ENCODE measurements around the gene PYDC2.

The PYDC2 gene

DNA sequence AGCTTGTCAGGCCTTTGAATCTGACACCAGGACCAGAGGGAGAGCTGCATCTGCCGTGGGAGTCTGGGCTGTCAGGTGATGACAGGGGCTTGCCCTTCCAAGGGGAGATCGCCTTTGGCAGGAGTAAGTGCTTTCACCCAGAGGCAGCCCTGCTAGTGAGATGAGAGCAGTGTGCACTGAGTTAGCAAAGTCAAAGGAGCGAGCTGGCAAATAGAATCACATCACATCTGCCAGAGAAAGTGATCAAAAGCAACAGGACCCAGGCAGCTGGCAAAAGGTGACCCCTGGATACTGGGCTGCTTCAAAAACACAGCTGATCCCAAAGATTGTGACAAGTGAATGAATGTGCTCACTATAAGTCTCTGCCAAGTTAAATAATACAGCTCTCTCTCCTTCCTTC, 36.1 kb upstream of the PYDC2 start:
- no peak for TF ChIP-seq EZH2 (optimal IDR thresholded peaks at IDR 0.05; ENCODE audit: low read depth, low read length)
- TF ChIP-seq, protein P1, sequence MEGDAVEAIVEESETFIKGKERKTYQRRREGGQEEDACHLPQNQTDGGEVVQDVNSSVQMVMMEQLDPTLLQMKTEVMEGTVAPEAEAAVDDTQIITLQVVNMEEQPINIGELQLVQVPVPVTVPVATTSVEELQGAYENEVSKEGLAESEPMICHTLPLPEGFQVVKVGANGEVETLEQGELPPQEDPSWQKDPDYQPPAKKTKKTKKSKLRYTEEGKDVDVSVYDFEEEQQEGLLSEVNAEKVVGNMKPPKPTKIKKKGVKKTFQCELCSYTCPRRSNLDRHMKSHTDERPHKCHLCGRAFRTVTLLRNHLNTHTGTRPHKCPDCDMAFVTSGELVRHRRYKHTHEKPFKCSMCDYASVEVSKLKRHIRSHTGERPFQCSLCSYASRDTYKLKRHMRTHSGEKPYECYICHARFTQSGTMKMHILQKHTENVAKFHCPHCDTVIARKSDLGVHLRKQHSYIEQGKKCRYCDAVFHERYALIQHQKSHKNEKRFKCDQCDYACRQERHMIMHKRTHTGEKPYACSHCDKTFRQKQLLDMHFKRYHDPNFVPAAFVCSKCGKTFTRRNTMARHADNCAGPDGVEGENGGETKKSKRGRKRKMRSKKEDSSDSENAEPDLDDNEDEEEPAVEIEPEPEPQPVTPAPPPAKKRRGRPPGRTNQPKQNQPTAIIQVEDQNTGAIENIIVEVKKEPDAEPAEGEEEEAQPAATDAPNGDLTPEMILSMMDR (IDR thresholded peaks at IDR 0.05; ENCODE audit: low read length), result no peak
- no peak for TF ChIP-seq EZH2phosphoT487 (IDR thresholded peaks at IDR 0.05; ENCODE audit: low read length)
- Histone ChIP-seq H3K4me3 (ENCODE audit: low read length) (no peak overlapping the region), H2AFZ (ENCODE audit: low read length) (no peak overlapping the region)

DNA sequence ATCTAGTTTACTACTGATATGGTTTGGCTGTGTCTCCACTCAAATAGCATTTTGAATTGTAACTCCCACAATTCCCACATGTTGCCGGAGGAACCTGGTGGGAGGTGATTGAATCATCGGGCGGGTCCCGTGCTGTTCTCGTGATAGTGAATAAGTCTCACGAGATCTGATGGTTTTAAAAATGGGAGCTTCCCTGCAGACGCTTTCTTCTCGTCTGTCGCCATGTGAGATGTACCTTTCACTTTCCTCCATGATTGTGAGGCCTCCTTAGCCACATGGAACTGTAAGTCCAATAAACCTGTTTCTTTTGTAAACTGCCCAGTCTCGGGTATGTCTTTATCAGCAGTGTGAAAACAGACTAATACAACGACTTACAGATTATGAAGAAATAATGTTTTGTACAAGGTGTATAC, 35.6 kb upstream of the PYDC2 start:
- Histone ChIP-seq H3K4me3 (ENCODE audit: low read length) (no peak overlapping the region), H3K79me2 (ENCODE audit: low read length) (no peaks in the 10 kb centered on the region), H3K27me3 (replicated peaks; ENCODE audit: insufficient read depth, low read length) (no peaks in the 10 kb centered on the region), H4K20me1 (ENCODE audit: insufficient read depth, low read length) (no peaks in the 10 kb centered on the region), H3K4me2 (ENCODE audit: low read depth, low read length) (no peak overlapping the region), H3K9me2 (replicated peaks; ENCODE audit: insufficient read depth, low read length) (no peaks in the 10 kb centered on the region), H3K4me1 (ENCODE audit: low read length) (no peaks in the 10 kb centered on the region), H3K9me3 (replicated peaks; ENCODE audit: insufficient read depth, low read length) (no peaks in the 10 kb centered on the region), H3K36me3 (replicated peaks; ENCODE audit: insufficient read depth, low read length) (no peaks in the 10 kb centered on the region), H3K9ac (ENCODE audit: low read length) (no peak overlapping the region), H3F3A (ENCODE audit: insufficient read depth, low read length) (no peaks in the 10 kb centered on the region), H3K27ac (ENCODE audit: low read length) (no peak overlapping the region), H2AFZ (ENCODE audit: low read length) (no peak overlapping the region)
- TF ChIP-seq, protein P1 (IDR thresholded peaks at IDR 0.05; ENCODE audit: low read length), result no peak
- TF ChIP-seq EZH2phosphoT487 (IDR thresholded peaks at IDR 0.05; ENCODE audit: low read length) (no peak), EZH2 (optimal IDR thresholded peaks at IDR 0.05; ENCODE audit: low read depth, low read length) (no peak)
- no peak for DNase-seq

More for the DNA sequence above, 36.1 kb upstream of the PYDC2 start:
- H3K9me3 ChIP-seq (replicated peaks; ENCODE audit: insufficient read depth, low read length), result no peaks in the 10 kb centered on the region
- H3K4me1 ChIP-seq (ENCODE audit: low read length), result no peaks in the 10 kb centered on the region
- no peak overlapping the region for H3K27ac ChIP-seq (ENCODE audit: low read length)
- no peaks in the 10 kb centered on the region for H3K36me3 ChIP-seq (replicated peaks; ENCODE audit: insufficient read depth, low read length)
- no peak for DNase-seq
- no peaks in the 10 kb centered on the region for H3K79me2 ChIP-seq (ENCODE audit: low read length)
- H3K27me3 ChIP-seq (replicated peaks; ENCODE audit: insufficient read depth, low read length), result no peaks in the 10 kb centered on the region
- H3K9me2 ChIP-seq (replicated peaks; ENCODE audit: insufficient read depth, low read length), result no peaks in the 10 kb centered on the region
- H3F3A ChIP-seq (ENCODE audit: insufficient read depth, low read length), result no peaks in the 10 kb centered on the region
- no peaks in the 10 kb centered on the region for H4K20me1 ChIP-seq (ENCODE audit: insufficient read depth, low read length)
- no peak overlapping the region for H3K9ac ChIP-seq (ENCODE audit: low read length)
- no peak overlapping the region for H3K4me2 ChIP-seq (ENCODE audit: low read depth, low read length)

DNA sequence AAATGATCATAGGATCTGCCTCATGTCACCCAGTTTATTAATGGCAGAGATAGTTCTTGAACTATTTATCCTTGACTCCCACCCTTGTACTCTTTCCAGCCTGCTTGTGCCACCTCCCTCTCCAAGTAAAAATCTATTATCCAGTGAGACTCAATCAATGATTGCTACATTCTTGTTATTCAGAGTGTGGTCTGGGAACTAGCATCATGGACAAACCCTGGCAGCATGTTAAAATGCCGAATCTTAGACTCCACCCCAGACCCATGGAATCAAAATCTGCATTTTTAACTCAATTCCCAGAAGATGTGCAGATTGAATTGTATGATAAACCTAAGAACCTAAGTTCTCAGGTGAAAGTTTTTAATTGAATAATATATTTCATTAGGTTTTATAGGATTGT, 34.7 kb upstream of the PYDC2 start:
- H3K27me3 ChIP-seq (replicated peaks; ENCODE audit: insufficient read depth, low read length), result no peaks in the 10 kb centered on the region
- H3K4me1 ChIP-seq (ENCODE audit: low read length), result no peaks in the 10 kb centered on the region
- no peak overlapping the region for H3K9ac ChIP-seq (ENCODE audit: low read length)
- H2AFZ ChIP-seq (ENCODE audit: low read length), result no peak overlapping the region
- H3K27ac ChIP-seq (ENCODE audit: low read length), result no peak overlapping the region
- H3K4me3 ChIP-seq (ENCODE audit: low read length), result no peak overlapping the region
- H3K4me2 ChIP-seq (ENCODE audit: low read depth, low read length), result no peak overlapping the region
- H3K79me2 ChIP-seq (ENCODE audit: low read length), result no peaks in the 10 kb centered on the region
- H3K36me3 ChIP-seq (replicated peaks; ENCODE audit: insufficient read depth, low read length), result no peaks in the 10 kb centered on the region
- H3F3A ChIP-seq (ENCODE audit: insufficient read depth, low read length), result no peaks in the 10 kb centered on the region
- no peaks in the 10 kb centered on the region for H4K20me1 ChIP-seq (ENCODE audit: insufficient read depth, low read length)
- H3K9me2 ChIP-seq (replicated peaks; ENCODE audit: insufficient read depth, low read length), result no peaks in the 10 kb centered on the region
- DNase-seq, result no peak
- TF ChIP-seq EZH2phosphoT487 (IDR thresholded peaks at IDR 0.05; ENCODE audit: low read length) (no peak), EZH2 (optimal IDR thresholded peaks at IDR 0.05; ENCODE audit: low read depth, low read length) (no peak)
- TF ChIP-seq, protein P1 (IDR thresholded peaks at IDR 0.05; ENCODE audit: low read length), result no peak
- no peaks in the 10 kb centered on the region for H3K9me3 ChIP-seq (replicated peaks; ENCODE audit: insufficient read depth, low read length)

All from MM.1S (cell line).